Mesothelial cell of epicardium (in vitro differentiated cells): ENCODE results near the gene LGI2. TPM values are rescaled to one million over a fixed set of nuclear protein-coding genes. Genes with fewer than 3 reads are reported as not detected.

Experiments
- DNase-seq, 2 experiments: peaks; one replicate each; pipeline ENCODE4 v3.0.0; 2021; ENCODE audit warnings: low spot score in 2 of 2; ENCODE audit not compliant: unreplicated experiment in 2 of 2
- H3K27ac Mint-ChIP-seq: 2 replicates; pipeline ENCODE4 v1.8.0; 2021; ENCODE audit warnings: mixed read lengths
- H3K27me3 Mint-ChIP-seq: 2 replicates; pipeline ENCODE4 v1.8.0; 2021; ENCODE audit warnings: low read depth, mixed read lengths
- H3K36me3 Mint-ChIP-seq: 2 replicates; pipeline ENCODE4 v1.8.0; 2021; ENCODE audit warnings: mixed read lengths
- H3K4me1 Mint-ChIP-seq: 2 replicates; pipeline ENCODE4 v1.8.0; 2021; ENCODE audit warnings: mixed read lengths
- H3K4me3 Mint-ChIP-seq: 2 replicates; pipeline ENCODE4 v1.8.0; 2021; ENCODE audit warnings: mild to moderate bottlenecking, moderate library complexity, mixed read lengths
- H3K9me3 Mint-ChIP-seq: 2 replicates; pipeline ENCODE4 v1.8.0; 2021; ENCODE audit warnings: mixed read lengths
- total RNA-seq: library from RNA; stranded (reverse); gene quantifications from 3 replicates; pipeline ENCODE4 v1.2.1, GENCODE V29; 2021
- TF ChIP-seq, protein P1 (sequence below): fragments of 200-600 bp; sonication (generic); IDR thresholded peaks from one replicate; pipeline ENCODE4 v1.5.0; 2021; ENCODE audit warnings: antibody characterized with exemption; ENCODE audit not compliant: unreplicated experiment

Gene LGI2
- total RNA-seq, 1 donor from 2014 or later, result 4.5 TPM

- no peaks in the 10 kb centered on the region for H3K9me3 Mint-ChIP-seq
- H3K4me3 Mint-ChIP-seq, result no peak overlapping the region
- TF ChIP-seq, protein P1, sequence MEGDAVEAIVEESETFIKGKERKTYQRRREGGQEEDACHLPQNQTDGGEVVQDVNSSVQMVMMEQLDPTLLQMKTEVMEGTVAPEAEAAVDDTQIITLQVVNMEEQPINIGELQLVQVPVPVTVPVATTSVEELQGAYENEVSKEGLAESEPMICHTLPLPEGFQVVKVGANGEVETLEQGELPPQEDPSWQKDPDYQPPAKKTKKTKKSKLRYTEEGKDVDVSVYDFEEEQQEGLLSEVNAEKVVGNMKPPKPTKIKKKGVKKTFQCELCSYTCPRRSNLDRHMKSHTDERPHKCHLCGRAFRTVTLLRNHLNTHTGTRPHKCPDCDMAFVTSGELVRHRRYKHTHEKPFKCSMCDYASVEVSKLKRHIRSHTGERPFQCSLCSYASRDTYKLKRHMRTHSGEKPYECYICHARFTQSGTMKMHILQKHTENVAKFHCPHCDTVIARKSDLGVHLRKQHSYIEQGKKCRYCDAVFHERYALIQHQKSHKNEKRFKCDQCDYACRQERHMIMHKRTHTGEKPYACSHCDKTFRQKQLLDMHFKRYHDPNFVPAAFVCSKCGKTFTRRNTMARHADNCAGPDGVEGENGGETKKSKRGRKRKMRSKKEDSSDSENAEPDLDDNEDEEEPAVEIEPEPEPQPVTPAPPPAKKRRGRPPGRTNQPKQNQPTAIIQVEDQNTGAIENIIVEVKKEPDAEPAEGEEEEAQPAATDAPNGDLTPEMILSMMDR, result no peak
- H3K27me3 Mint-ChIP-seq, result peaks cover 6% of the 10 kb centered on the region
- no peak overlapping the region for H3K27ac Mint-ChIP-seq
- DNase-seq, result no peak
- no peaks in the 10 kb centered on the region for H3K36me3 Mint-ChIP-seq
- peaks cover 13% of the 10 kb centered on the region for H3K4me1 Mint-ChIP-seq
Measured at GRCh38 chr4:25063116-25063515, 32.4 kb upstream of the LGI2 start.

DNA sequence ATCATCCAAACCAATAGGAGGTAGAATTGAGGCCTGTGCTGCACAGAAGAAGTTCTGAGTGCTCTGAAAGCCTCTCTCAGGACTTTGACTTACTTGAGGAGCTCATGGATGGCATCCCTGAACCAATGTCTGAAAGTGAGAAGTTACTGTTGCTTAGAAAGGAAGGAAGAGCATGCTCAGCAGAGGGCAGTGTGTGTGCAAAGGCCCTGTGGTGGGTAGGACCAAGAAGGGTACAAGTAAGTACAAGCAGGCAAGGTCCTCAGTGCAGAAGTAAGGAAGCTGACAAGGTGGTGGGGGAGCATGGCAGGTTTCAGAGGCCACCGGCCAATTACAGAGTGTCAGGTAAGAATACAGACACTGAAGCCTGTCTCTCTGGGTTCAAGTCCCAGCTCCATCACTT lies 31.4 kb upstream of the LGI2 start:
- Mint-ChIP-seq H3K36me3 (no peaks in the 10 kb centered on the region), H3K4me3 (no peak overlapping the region)
- TF ChIP-seq, protein P1, result no peak

GRCh38 chr4:25061602-25062001 lies 30.9 kb upstream of the LGI2 start:
- TF ChIP-seq, protein P1, result no peak
- no peak for DNase-seq
- Mint-ChIP-seq H3K9me3 (peaks cover 4% of the 10 kb centered on the region), H3K27me3 (peaks cover 6% of the 10 kb centered on the region), H3K36me3 (no peaks in the 10 kb centered on the region), H3K4me3 (no peak overlapping the region), H3K27ac (no peak overlapping the region), H3K4me1 (peaks cover 13% of the 10 kb centered on the region)

More for the DNA sequence above, 31.4 kb upstream of the LGI2 start:
- Mint-ChIP-seq H3K9me3 (peaks cover 4% of the 10 kb centered on the region), H3K27ac (no peak overlapping the region), H3K4me1 (peaks cover 13% of the 10 kb centered on the region), H3K27me3 (peaks cover 6% of the 10 kb centered on the region)
- DNase-seq, result no peak

DNA sequence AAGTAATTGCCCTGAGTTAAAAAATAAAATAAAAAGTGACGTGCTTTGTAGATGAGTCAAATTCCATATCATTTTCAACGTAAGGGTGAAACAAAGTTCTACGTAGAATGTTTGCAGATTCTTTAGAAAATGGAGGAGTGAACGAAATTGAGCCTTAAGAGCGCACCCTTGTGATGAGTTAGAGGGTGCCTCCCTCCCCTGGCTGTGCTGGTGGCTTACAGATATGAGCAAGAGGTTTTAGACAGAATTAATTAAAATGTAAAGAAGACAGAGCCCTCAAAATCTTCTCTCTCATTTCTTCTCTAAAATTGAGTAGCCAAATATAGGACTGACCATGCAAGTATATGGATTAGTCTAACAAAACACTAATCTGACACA lies 30.2 kb upstream of the LGI2 start:
- H3K36me3 Mint-ChIP-seq, result no peaks in the 10 kb centered on the region
- no peak overlapping the region for H3K4me3 Mint-ChIP-seq
- peaks cover 13% of the 10 kb centered on the region for H3K4me1 Mint-ChIP-seq
- DNase-seq, result no peak
- H3K27ac Mint-ChIP-seq, result peak overlapping the region; percentile 39
- peaks cover 4% of the 10 kb centered on the region for H3K9me3 Mint-ChIP-seq
- TF ChIP-seq, protein P1, result no peak
- peaks cover 6% of the 10 kb centered on the region for H3K27me3 Mint-ChIP-seq

DNA sequence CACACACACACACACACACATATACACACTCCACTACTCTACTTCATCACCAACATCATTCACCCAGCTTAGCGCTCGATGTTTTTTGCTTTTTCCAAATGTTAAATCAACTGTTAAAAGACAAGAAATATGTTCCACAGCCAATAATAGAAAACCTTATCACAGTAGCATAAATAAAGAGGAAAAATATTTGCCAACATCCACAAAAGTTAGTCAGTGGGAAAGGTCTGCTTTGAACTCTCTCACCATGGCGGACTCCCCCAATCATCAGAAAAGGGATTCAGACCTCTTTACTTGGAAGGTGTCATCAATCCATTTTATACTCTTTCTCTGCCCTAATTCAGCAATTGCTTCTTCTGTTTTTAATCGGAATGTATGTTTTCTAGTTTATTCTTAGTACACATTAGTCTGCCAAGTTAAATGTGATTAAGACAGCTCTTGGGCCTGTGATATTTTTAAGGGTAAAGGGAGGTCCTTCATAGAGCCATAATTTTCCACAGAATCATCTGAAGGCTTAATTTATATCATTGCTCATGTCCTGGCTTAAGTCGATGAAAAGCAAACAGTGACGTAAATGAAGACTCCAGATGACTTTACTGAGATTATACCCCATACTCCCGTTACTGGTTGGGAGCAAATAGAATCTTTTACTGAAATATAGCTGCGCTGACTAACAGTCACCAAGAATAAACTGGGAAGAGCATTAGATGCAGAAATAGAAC lies 29.7 kb upstream of the LGI2 start:
- TF ChIP-seq, protein P1, result no peak
- no peak for DNase-seq
- no peaks in the 10 kb centered on the region for H3K36me3 Mint-ChIP-seq
- H3K9me3 Mint-ChIP-seq, result peaks cover 4% of the 10 kb centered on the region
- H3K4me1 Mint-ChIP-seq, result peaks cover 13% of the 10 kb centered on the region
- peaks cover 6% of the 10 kb centered on the region for H3K27me3 Mint-ChIP-seq
- H3K4me3 Mint-ChIP-seq, result no peak overlapping the region
- peak overlapping the region; percentile 39 for H3K27ac Mint-ChIP-seq
